NK-92 treated with Interleukin-12 subunit alpha and Interleukin-12 subunit beta, amount 100 ng/mL, for 24 hours (cell line): Measurements from ENCODE around the gene AUNIP.
"Not testable (repeated sequence)": the region's sequence is repeated elsewhere in the genome, so short reads cannot be mapped to it uniquely, and the experiment has no call there.

Source experiments
- DNase-seq: peaks from one replicate; lab custom pipeline; 2025; lab: John Stamatoyannopoulos, UW

Gene AUNIP

GRCh38 chr1:25864434-25864833 lies 5.2 kb upstream of the AUNIP start:
- DNase-seq = no peak

GRCh38 chr1:25863486-25864262 lies 4.4 kb upstream of the AUNIP start:
- no peak for DNase-seq

- no peak for DNase-seq
These were observed 3.7 kb upstream of the AUNIP start for GRCh38 chr1:25862785-25863485.

DNA sequence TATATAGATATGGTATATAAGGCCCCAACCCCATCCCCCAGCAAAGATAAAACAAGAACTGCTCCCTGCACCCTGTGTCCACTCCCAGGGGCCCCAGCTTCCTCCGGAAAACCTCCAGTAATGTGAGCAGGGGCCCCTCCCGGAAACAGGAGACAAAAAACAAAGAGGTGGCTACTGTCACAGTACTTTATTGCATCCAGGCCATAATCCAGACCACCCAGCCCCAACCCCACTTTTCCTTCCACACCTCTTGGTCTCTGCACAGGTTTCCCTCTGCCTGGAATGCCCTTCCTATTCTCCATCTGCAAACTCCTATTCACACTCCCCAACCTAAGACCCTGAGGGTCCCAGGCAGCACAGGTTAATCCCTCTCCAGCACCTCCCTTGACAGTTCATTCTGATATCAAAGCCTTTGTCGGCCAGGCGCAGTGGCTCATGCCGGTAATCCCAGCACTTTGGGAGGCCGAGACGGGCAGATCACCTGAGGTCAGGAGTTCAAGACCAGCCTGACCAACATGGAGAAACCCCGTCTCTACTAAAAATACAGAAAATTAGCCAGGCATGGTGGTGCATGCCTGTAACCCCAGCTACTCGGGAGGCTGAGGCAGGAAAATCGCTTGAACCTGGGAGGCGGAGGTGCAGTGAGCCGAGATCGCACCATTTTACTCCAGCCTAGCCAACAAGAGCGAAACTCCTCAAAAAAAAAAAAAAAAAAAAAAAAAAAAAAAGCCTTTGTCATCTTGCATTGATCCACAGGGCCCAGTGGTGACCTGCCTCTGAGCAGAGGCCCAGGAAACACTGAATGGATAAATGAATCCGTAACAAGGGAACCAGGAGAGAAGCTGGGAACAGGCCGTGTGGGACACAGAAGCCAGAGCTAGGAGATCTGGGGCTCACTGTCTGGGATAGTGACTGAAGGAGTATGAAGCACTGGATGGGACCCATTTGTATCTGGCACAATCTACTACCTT lies 2.3 kb upstream of the AUNIP start:
- DNase-seq = no peak

DNA sequence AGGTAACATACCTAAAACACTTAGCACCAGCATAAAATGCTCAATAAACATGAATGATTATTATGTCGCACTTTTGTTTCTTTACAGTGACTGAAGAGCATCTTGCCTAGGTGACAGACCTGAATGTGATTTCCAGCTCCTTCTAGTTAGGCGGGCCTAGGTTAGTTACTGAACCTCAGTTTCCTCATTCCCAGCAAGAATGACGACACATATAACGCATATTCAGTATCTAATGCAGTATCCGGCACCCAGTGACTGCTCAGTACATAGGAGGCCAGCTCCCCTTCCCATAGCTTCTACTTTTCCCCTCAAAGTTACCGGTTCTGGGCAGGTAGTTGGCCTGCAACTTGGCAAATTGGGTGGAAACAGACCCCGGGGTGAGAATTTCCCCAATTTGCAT lies 763 bp downstream of the AUNIP start:
- no peak for DNase-seq

GRCh38 chr1:25856856-25857255 lies 2.4 kb downstream of the AUNIP start:
- DNase-seq = no peak

DNA sequence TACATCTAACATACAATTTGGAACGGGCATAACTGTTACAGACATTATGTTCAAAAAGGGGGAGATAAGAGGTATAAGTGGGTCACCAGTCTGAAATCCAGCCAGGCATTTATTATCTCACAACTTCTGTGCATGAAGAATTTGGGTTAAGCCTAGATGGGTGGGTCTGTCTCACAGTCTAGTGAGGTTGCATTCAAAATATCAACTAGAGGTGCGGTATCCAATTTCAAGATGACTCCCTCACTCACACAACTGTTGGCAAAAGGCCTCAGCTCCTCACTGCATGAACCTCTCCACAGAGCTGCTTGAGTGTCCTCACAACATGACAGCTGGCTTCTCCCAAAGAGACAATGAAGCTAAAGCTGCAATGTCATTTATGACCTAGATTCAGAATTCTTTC lies 4.7 kb downstream of the AUNIP start:
- no peak for DNase-seq

GRCh38 chr1:25848531-25848930 lies 10.7 kb downstream of the AUNIP start:
- DNase-seq = no peak

- no peak for DNase-seq
These were observed 11.3 kb downstream of the AUNIP start for GRCh38 chr1:25847929-25848328.

- DNase-seq = no peak
These were observed 13.6 kb downstream of the AUNIP start for GRCh38 chr1:25845664-25846063.

GRCh38 chr1:25844536-25845337 lies 14.5 kb downstream of the AUNIP start:
- DNase-seq = no peak

DNA sequence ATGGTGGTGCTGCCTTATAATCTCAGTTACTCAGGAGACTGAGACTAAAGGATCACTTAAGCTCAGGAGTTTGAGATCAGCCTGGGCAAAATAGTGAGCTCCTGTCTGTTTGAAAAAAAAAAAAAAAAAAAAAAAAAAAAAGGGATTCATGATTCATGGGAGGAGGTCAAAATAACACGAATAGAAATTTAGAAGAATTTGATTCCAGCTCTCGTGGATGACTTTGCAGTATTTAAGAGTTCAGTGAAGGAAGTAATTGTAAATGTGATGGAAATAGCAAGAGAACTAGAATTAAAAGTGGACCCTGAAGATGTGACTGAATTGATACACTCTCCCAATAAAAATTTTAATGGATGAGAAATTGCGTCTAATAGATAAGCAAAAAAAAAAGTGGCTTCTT lies 15.8 kb downstream of the AUNIP start:
- no peak for DNase-seq

DNA sequence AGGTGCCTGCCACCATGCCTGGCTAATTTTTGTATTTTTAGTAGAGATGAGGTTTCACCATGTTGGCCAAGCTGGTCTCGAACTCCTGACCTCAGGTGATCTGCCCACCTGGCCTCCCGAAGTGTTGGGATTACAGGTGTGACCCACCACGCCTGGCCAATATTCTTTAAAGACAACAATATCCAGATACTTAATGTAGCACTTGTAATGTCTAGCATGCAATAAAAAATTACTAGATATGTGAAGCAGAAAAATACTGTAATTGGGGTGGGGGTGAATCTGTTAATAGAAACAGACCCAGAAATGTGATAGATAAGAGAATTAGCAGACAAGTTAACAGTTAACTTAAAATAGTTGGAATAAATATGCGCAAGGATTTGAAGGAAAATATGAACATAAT lies 19.4 kb downstream of the AUNIP start:
- not testable (repeated sequence) for DNase-seq

DNA sequence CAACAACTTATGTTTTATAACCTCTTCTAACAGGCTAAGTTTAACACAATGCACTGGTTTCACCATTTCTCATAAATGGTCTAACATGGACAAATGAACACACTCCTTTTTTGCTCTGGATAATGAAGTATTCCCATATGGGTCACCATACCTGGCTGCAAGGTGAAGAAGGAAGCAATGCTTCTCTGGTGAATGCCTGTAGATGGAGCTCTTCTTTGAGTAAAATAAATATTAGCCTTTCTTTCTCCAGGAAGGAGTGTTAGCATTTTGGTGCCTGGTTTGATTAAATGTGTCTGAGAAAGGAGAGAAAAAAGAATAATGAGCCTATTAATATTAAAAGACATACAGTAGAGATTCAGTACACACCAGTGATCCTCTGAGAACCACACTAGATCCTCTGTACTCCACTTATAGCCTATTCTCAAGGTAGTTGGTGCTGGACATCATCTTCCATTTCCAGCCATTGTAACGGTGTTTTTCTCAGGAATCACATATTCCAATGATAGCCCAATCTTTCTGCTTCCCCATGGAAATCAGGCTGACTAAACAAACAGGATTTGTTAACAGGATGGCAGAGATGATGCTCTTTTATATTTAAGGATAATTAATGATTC lies 21.9 kb downstream of the AUNIP start:
- no peak for DNase-seq

DNA sequence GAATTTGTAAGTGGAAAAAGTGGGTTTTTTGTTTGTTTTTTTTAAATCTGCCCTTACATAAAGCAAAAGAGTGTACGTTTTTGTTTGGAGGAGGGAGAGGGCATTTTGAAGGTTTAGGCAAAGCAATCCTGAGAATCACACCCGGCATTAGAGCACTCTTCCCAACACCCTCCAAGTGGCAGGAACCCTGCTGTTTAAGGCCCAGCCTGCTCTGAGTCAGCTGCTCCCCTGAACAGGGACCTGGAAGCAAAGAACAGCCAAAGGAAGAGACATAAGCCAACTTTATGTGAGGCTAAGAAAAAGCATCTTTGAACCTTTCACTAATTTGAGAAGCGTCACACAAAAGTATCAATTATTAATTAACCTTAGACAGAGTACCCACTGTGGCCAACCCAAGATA lies 22.6 kb downstream of the AUNIP start:
- DNase-seq = no peak

- no peak for DNase-seq
These were observed 24.4 kb downstream of the AUNIP start for GRCh38 chr1:25834894-25835293.

- no peak for DNase-seq
These were observed 26.1 kb downstream of the AUNIP start for GRCh38 chr1:25833158-25833557.

DNA sequence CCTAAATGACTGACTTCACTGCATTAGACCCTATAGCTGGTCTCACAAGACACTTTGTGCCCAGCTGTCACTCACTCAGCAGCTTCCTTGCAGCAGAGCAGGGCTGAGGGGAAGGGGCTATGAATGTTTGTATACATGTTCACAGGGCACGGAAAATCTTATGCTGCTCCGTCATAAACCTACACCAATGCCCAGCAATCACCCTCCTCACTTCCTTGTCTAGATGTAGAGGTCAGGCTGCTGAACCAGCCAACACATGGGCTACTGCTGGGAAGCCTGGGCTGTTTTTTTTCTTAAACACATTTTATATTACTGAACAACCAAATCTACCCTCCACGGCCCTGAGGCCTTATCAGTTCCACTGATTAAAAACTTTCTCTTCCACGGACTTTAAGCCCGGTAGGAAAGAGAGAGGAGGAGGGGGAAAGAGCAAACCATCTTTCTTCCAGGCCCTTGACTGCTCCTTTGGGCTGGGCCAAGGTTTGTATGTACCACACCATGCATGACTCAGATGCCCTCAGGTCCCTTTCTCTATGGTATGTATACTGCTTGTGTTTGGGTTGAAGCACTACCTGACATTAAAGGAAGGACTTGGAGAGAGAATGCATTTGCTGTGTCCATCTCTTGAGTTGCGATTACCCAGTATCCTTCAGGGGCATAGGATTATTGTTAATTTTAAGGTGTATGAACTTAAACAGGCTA lies 26.8 kb downstream of the AUNIP start:
- DNase-seq = no peak

DNA sequence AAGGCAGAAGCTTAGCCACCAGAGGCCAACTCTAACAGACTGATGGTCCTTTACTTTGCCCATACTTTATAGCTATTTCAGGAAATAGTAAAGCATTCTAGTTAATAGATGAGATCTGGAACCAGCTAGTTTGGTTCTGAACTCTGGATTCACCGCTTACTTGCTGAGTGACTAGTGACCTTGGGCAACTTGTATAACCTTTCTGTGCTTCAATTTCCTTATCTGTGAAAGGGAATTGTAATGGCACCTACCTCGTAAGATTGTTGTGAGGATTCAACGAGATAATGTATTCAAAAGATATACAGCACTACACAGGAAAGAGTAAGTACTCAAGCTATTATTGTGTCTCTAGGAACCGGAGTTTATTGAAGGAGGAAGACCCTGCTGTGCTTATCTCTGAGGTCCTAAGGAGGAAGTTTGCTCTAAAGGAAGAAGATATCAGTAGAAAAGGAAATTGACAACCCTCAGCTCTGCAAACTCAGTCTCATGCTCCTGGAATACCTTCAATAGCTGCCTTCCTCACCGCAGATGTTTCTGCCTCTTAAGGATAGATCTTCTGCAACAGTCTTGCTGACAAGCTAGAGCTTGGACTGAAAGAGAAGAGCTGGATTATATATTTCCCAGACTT lies 27.6 kb downstream of the AUNIP start:
- DNase-seq = no peak

GRCh38 chr1:25829046-25829445 lies 30.2 kb downstream of the AUNIP start:
- no peak for DNase-seq
